GM21515 (cell line): ENCODE results near the gene SOX18.

Experiments used
- ATAC-seq: cut with Tn5 transposase; IDR thresholded peaks from one replicate; pipeline ENCODE4 v1.9.1; 2021; ENCODE audit not compliant: unreplicated experiment

SOX18 gene

DNA sequence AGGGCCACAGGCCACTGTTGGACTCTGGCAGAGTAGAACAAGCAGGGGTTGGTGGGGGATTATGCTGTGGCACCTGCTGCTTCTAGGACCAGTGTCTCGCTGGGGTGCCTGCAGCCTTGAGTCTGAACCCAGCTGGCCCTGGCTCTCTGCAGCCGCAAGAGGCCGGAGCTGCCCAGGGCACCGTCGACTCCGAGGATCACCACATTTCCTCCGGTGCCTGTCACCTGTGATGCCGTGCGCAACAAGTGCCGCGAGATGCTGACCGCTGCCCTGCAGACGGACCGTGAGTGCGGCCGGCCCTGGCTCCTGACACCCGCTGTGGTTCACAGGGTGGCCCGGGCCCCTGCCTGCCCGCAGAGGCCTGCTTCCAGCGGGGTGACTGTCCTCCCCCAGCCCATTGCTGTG, 19.8 kb upstream of the SOX18 start:
- ATAC-seq, result no peak

DNA sequence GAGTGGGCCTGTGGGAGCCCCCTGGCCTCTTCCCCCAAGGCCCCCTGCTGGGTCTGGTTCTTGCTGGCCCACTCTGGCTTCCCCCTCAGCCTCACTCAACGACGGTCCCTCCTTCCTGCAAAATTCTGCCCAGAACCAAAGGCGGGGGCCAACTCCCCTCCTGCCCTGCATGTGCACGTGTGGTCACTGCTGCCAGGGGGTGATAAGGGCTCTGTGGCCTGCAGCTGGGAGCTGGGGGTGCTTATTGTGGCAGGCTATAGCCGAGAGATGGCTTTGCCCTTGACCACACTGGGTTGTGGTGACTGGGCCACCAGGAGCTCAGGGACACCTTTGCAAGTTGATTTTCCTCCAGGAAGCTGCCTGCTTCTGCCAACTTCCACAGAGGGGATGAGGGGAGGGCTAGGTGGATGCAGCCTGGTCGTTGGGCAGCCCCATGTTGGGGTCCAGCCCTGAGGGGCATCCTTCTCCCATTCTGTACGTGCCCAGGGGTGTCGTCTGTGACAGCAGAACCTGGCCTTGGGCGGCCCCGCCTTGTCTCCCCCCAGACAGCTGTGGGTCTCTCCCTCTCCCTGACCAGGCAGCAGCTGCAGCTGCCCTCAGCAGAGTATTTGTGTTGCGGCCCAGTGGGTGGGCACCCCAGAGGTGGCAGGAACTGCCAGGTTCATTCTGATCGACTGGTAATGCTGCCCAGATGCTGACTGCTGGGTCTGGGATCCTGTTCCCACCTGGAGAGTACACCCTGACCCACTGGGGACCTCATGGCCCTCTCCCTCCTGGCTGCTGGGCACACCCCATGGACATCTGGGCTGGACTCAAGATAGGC, 19.2 kb upstream of the SOX18 start:
- ATAC-seq, result no peak

DNA sequence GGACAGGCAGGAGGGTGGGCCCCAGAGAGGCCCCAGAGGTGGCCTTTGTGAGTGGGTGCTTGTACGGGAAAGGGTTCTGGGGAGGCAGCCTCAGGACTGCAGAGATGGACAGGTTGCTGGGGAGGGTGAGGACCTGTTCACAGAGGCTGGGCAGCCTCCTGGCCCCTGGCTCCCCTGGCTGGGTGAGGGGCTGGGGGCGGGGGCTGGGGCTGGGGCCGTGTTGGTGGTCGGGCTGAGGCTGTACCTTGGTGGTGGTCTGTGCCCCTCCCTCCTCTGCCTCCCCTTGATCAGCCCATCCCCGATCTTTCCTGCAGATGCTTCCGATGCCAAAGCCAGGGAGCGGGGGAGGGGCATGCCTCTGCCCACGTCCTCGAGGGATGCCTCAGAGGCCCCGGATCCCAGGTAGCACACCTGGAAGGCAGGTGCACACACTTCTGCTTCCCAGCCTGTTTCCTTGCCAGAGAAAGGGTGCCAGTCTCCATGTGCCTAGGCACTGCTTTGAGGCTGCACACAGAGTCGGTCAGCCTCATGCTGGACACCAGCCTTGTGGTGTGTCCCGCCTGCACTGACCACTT, 18.4 kb upstream of the SOX18 start:
- no peak for ATAC-seq

DNA sequence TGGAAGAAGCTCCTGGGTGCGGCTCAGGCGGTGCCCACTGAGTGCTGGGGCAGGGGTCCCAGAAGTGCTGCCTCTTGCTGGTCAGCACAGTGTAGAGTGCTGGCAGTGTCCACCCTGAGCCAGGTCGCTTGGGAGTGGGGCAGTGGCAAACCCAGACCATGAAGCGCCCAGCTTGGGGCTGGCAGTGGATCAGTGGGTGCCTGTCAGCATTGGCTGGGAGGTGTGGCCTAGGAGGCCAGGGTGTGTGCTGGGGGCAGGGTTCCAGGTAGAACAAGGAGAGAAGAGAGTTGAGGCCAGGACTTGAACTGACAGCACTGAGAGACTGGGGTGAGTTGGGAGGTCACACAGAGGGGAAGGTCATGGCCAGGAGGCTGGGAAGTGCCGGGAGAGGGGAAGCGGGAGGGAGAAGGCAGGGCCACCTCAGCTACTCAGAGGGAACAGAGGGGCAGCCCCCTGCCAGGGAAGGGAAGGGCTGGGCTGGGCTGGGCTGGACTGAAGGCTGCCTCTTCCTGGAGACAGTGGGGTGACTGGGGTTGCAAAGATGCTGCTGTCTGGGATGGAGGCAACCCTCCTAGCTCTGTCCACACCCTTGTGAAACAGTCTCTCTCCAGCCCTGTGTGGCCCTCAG, 17.7 kb upstream of the SOX18 start:
- ATAC-seq, result no peak

DNA sequence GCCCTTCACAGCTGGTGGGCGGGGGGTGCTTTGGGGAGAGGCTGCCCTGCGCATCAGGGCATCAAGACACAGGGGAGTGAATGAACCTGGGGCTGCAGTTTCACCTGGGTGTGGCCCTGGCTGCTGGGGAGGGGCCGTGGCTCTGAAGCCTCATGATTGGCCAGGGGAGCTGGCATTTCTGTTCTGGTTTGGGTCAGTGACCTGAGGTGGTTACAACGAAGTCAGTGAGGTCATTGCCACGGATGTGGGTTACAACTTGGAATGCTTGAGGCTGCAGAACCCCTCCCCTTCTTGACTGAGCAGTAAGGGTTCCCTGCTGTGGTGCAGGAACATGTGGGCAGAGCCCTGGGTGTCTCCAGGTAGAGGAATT, 16.5 kb upstream of the SOX18 start:
- ATAC-seq, result peak; percentile 35

DNA sequence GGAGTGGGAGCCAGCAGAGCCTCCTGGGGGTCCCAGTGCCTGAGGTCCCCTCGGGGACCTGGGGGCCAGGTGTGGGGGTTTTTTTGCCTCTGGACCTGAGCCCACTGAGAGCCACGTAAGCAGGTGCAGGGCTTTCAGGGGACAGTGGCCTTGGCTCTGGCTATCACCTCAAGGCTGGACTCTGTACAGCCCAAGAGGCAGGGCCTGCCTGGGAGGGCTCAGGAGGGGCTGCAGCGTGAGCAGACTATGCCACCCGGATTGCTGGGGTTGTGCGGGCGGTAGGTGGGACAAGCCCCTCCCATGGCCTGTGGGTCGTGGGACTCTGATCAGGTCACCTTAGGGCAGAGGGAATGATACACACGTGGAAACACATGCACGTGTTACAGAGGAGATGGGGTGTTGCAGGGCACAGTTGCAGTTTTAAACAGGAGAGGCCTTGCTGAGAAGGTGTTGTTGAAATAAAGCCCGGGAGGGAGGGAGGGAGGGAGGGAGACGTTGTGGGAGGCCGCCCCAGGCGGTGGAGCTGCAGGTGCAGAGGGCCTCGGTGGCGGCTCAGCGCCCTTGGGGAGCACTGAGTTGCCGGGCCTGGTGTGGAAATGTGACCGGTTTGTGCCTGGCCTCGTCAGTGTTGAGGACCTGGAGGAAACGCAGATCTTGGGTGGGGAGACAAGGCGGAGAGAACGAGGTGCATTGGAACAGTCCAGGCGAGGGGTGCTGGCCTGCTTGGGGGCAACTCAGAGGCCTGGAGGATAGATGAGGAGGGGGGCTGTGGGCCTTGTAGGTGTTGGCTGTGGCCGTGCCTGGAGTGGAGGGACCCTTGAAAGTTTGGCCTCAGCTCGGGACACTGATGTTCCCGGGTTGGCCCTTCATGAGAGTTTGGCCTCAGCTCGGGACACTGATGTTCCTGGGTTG, 15.9 kb upstream of the SOX18 start:
- ATAC-seq, result no peak

DNA sequence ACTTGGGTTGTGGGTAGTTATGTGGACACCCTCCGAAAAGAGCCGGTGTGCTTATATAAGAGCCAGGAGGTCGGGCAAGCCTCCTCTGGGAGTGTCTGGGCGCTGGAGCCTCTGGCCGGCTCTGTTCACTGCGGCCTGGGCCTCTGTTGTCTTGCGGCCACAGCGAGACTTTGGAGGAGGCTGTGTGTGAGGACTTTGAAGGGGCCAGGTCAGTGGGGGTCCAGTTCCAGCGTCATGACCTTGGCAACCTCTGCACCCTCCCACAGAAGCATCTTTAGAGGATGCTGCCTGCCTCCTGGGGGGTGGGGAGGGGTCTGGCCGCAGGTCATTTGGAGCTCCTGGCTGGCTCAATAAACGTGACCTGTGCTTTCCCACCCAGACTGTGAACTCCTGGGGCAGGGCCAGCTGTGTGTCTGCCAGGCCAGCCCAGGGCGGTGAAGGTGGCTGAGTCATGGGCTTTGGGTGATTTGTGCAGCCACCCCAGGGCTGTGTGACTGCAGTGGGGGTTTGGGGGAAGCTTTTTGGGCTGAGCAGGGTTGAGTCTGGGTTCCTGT, 14.8 kb upstream of the SOX18 start:
- ATAC-seq, result no peak

DNA sequence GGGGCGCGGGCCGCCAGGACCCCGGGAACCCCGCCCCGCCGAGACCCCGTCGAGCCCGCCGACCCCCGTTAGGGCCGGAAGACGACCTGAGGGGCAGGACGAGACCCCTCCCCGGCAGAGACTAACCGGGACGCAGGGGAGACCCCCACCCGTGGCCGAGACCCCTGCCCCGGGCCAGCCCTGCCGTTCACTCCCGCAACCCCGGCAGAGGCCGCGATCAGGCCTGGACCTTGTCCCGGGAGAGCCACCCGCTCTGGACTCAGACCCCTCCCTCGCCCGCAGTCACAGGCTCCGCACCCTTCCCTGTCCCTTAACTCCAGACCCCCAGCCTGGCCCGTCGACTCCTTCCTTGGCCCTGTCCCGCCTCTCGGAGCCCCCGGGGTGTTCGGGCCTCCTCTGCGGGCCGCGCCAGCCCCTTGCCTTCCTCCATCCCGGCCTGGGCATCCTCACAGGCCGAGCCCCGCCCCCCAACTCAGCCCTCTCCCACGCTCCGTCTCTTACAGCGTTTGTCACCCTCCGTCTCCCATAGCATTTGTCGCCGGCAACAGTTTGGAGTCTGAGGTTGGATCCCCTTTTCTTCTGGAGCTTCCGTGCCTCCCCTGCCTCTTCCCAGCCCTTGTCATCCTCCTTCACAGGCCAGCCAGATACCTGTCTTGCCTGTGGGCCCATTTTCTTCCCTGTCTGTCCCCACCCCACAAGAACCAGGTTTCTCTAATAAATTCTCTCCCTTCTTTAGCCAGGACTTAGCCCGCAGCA, 14.1 kb upstream of the SOX18 start:
- no peak for ATAC-seq

DNA sequence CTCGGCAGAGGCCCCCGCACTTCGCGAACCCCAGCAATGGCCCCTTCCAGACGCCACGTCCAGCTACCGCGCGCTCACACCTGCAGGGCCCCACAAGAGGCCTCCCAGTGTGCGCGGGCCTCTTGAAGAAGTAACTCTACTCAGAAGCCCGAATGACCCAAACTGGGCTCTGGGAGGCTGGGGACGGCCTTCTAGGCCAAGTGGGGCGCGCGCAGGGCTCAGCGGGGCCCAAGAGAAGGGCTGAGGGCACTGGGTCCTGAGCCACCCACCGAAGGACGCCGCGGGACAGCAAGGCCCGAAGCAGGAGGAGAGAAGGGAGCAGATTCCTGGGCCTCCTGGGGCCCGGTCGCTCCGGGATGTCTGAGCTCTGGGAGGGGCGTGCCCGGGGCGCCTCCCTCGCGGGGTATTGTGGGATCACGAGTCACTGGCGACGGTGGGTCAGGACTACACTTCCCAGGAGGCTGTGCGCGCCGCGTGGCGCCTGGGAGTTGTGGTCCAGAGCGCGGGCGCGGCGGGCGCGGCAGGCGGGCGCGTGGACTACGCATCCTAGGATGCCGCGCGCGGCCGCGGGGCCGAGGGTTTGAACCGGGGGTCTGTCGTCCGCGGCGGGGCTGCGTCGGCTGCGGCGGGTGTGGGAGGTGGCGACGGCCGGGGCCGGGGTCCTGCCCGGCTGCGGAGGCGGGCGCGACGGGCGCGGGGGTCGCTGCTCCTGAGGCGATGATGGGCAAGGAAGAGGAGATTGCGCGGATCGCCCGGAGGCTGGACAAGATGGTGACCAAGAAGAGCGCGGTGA, 13.4 kb upstream of the SOX18 start, which contains the start of gene TCEA2:
Gene TCEA2 (plus strand): TSS at position 603 of the 793 bp plus-strand sequence. CDS start 115 bp downstream, at position 718.
- ATAC-seq, result peak; percentile 70

DNA sequence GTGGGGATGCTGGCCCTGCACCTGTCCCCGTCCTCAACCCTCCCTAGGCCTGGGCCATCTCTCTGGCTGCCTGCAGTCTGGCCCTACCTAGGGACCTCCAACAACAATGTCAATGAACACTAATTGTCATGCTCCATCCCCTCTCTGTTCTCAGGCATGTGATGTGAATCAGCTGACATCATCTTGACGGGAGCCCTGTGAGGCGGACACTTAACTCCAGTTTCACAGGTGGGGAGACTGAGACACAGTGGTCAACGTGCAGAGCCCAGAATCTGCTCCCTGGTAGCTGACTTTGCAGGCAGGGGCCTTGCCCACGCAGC, 12.8 kb upstream of the SOX18 start:
- ATAC-seq, result no peak

DNA sequence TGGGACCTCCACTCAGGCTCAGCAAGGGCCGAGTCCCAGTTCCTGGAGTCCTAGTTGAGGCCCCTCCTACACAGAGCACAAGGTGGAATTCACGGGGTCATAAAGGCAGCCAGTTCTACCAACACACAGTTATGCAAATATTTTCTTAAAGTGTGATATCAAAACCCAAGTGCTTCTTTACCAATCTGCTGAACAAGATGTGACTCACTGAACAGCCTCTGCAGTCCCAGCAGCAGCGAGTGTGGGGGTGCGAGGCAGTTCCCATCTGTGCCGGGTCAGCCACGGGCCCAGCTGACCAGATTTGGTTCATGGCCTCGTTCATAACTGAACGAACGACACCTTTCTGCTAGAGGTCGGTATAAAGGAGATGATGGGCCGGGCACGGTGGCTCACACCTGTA, 9.1 kb upstream of the SOX18 start:
- ATAC-seq, result no peak

DNA sequence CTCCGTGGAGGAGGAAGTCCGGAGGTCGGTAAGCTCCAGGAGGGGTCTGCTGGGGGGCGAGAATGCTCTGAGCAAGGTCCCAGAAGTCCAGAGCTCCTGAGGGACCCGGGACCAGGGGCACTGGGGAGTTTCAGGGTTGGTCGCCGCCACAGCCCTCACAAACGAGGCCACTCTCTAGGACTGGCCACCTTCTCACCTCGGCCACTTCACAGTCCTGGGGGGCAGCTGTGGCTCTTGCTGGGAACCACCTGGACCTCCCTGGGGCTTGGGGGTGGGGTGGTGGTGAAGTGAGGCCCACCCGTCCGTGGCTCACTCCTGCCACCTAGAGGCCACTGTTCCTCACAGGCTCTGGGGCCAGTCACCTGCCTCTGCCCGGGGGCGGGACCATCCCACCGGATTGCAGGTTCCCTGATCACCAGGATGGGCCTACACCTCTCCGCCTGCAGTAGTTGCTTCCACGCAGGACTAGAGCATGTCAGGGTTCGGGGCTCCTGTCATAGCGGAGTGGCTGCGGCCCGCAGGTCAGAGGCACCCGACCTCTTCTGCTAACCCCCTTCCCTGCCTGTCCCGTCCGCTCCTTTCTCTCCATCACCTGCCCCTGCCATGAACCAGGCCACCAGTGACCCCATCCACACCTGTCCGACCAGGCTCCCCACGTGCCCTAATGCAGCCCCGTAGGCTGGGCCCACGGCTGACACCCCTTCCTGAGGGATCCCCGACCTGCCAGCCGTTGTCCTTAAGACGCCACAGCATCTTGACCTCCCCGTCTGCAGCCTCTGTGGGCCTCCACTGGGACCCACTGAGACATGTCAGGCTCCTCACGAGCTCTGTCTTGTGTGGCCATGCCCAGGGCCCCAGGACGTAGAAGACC, 8.4 kb upstream of the SOX18 start:
- peak; percentile 43 for ATAC-seq

DNA sequence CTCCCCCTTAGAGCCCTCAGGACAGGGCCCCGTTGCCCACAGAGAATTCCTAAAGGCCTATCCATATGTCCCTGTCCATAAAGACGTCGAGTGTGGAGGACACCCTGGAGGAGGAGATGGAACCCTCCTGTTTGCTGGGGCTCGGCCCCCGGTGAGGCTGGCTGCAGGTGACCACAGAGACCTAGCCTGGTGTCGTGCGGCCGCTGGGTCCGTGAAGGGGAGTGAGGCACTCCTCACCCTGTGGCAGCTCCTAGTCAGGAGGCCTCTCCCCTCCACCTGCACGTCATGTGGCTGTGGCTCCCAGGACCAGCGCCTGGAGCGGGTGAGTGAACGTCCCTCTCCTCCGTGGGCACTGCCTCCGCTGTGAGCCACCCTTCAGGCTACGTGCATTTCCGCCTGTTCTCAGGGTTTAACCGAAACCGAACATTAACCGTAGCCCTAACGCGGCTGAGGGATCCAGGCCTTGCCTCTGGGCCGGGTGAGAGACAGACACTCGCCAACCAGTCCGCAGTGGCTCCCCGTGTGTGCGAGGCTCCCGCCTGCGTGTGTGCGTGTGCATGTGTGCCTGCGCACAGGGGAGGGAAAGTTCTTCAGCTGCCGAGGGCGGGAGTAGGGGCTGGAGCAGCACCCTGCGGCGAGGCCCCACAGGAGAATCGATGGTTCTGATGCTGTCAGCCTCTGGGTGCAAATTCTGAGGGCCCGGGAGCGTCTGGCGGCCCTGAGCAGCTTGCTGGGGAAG, 7.6 kb upstream of the SOX18 start:
- no peak for ATAC-seq

DNA sequence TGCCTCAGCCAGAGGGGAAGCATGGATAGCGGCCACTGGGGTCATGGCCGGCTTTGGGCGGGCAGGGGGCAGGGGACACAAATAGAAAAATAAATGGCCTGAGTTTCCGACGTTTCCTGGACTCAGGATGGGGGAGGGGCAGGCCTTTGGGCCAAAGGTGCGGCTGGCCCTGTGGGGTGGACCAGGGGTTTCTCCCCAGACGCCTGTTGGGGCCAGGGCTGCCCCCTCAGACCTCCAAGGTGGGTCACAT, 7.1 kb upstream of the SOX18 start:
- no peak for ATAC-seq

DNA sequence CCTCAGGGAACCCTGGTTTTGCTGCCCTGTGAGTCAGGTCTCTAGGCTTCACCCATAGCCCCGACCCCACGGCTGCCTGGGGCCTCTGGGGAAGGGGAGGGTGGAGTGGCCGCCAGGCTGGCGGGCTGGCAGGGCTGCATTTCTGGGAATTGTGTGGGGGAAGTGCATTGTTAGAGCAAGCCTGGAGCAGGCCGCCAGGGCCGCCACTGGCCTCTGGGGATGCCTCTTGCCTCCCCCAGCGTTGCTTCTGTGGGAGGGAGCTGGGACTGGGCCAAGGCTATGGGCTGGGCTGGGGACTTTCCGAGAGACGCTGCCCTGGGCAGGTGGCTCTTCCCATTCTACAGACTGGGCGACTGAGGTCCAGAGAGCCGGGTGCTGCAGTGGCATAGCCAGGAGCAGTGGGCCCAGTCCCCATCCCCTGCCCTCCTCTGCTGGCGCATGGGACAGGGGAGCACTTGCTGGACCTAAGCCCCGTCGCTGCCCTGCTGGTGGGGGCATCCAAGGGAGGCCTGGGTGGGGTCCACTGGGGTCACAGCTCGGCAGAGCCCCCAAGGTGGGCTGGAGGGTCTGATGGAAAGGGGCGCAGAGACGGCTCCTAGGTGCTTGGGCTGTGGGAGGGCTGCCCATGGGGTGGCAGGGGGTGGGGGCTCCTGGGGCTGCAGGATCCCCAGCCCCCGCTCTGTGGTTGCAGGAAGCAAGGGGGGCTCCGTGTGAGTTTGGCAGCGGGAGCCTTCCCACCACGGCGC, 6.6 kb upstream of the SOX18 start:
- ATAC-seq, result no peak

DNA sequence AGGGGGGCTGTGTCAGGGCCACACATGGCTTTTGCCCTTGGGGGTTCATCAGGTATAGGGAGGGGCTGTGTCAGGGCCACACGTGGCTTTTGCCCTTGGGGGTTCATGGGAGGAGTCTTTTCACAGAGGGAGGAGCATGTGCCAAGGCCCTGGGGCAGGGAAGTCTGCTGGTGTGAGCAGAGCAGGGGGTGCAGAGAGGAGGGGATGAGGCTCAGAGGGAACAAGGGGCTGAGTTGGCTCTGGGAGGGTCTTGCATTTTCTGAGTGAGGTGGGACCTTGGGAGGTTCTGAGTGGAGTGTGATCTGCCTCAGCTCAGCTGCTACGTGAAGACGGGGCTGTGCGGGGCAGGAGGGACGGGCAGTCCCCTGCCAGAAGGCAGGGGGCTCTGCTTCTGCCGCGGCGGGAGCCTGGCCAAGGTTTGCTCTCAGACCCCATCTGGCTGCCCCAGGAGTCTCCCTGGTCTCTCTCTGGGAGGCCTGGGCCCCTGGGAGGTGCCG, 6.0 kb upstream of the SOX18 start:
- no peak for ATAC-seq
